ENCODE measurements around the gene BNIP3. TPM values are rescaled to one million over a fixed set of nuclear protein-coding genes. Genes with fewer than 3 reads are reported as not detected.

The BNIP3 gene
- total and polyA plus RNA-seq, 2 of the 8 experiments (the other 6 are each of a cell fraction or from before 2014, with no cell fraction given), result 25.8 to 58.9 TPM

- Histone ChIP-seq H2BK12ac (ENCODE audit: low read depth, low read length) (no peak overlapping the region), H4K5ac (ENCODE audit: insufficient read length, low read depth, low read length) (no peak overlapping the region), H3K4me3 (ENCODE audit: extremely low read depth in 1 of 4, insufficient read depth in 2 of 4, low read depth in 3 of 4, low read length in 4 of 4) (peak overlapping the region in 1 of 4 experiments; percentile 71; a peak in 3 of 8 replicates), H3K4me1 (replicated peaks in 1 of 4; ENCODE audit: control insufficient read depth in 3 of 4, insufficient read depth in 4 of 4, low read length in 3 of 4) (peaks cover 12 to 16% (median 13%) of the 10 kb centered on the region in 4 experiments), H2BK15ac (ENCODE audit: low read length) (no peak overlapping the region), H3K9me3 (ENCODE audit: insufficient read depth in 2 of 2, low read depth in 1 of 2, low read length in 1 of 2) (peaks cover 0 to 2% of the 10 kb centered on the region in 2 experiments; a peak in 1 of 4 replicates), H3K4ac (replicated peaks; ENCODE audit: insufficient read length, low read depth, low read length) (no peak overlapping the region), H3K56ac (replicated peaks; ENCODE audit: insufficient read length, low read depth, low read length) (peak overlapping the region; percentile 54), H2BK20ac (ENCODE audit: low read length) (no peak overlapping the region), H2BK120ac (replicated peaks; ENCODE audit: low read depth, low read length) (no peak overlapping the region), H3K27me3 (replicated peaks in 1 of 4; ENCODE audit: control insufficient read depth in 3 of 4, extremely low read depth in 1 of 4, insufficient read depth in 3 of 4, low read length in 3 of 4) (peaks cover 8 to 29% (median 24%) of the 10 kb centered on the region in 4 experiments), H3K79me1 (ENCODE audit: low read depth, low read length) (peaks cover 17% of the 10 kb centered on the region), H3K23me2 (ENCODE audit: low read depth, low read length) (peaks cover 12% of the 10 kb centered on the region), H3K79me2 (ENCODE audit: control insufficient read depth in 1 of 2, insufficient read depth in 2 of 2, low read length in 2 of 2) (peaks cover 14 to 46% of the 10 kb centered on the region in 2 experiments; a peak in 3 of 4 replicates), H2BK5ac (ENCODE audit: low read depth, low read length) (no peak overlapping the region), H4K8ac (ENCODE audit: extremely low read depth, insufficient read depth, low read length) (no peak overlapping the region), H4K20me1 (replicated peaks in 1 of 2; ENCODE audit: control insufficient read depth in 1 of 2, insufficient read depth in 2 of 2, low read length in 2 of 2) (peaks cover 18 to 22% of the 10 kb centered on the region in 2 experiments), H3K27ac (ENCODE audit: low read depth, low read length) (no peak overlapping the region), H2AK5ac (ENCODE audit: low read depth, low read length) (no peak overlapping the region), H3K18ac (ENCODE audit: extremely low read depth, low read length) (no peak overlapping the region), H3K9ac (replicated peaks in 1 of 4; ENCODE audit: extremely low read depth in 1 of 4, low read depth in 3 of 4, low read length in 3 of 4) (no peak overlapping the region), H3K23ac (ENCODE audit: insufficient read length) (no peak overlapping the region), H3K4me2 (ENCODE audit: insufficient read depth in 1 of 2, low read depth in 2 of 2, low read length in 2 of 2) (peak overlapping the region; percentile 82 to 92), H3K36me3 (ENCODE audit: control insufficient read depth in 2 of 4, insufficient read depth in 4 of 4, low read length in 3 of 4) (peaks cover 0 to 3% (median 0%) of the 10 kb centered on the region in 4 experiments; a peak in 1 of 8 replicates), H4K91ac (replicated peaks; ENCODE audit: insufficient read length, low read length) (no peak overlapping the region), H3K14ac (ENCODE audit: insufficient read length) (no peak overlapping the region), H2AFZ (ENCODE audit: low read length) (no peak overlapping the region)
- ChIA-PET CTCF (ENCODE audit: partially characterized antibody) (interaction anchor here (0.6 to 1.6 kb wide), 6 partner anchors 19 to 163 kb away, joined by 3 to 9 read pairs (median 4); no protein-coding TSS in a partner anchor), POLR2A (ENCODE audit: partially characterized antibody) (interaction anchor here (1.1 to 1.6 kb wide), 3 partner anchors 19 to 43 kb away, joined by 3 to 6 read pairs (median 4); no protein-coding TSS in a partner anchor)
- DNase-seq (ENCODE audit: low read depth in 1 of 2, low spot score in 2 of 2) (no peak), FAIRE-seq (no peak)
- TF ChIP-seq BACH1 (IDR thresholded peaks at IDR 0.05; ENCODE audit: low read length) (no peak), TAF7 (optimal IDR thresholded peaks at IDR 0.05; ENCODE audit: borderline replicate concordance, low read depth, low read length) (no peak), POLR2A (IDR thresholded peaks at IDR 0.05; ENCODE audit: control extremely low read depth in 1 of 2, low read depth in 2 of 2, low read length in 2 of 2) (no peak), POU5F1 (IDR thresholded peaks at IDR 0.05; ENCODE audit: low read depth, low read length) (no peak), HDAC6 (IDR thresholded peaks at IDR 0.05; ENCODE audit: low read depth, low read length) (no peak)
- WGBS, 2 experiments (ENCODE audit: extremely low coverage in 1 of 2, insufficient coverage in 1 of 2, insufficient read length in 1 of 2, insufficient replicate concordance in 2 of 2, low coverage in 1 of 2, low lambda C conversion rate in 2 of 2, missing lambda C conversion rate in 1 of 2), result 88% methylated on average over 8 of the region's 8 CpGs; no CpG with 5 or more reads in 1 of the 2 experiments
Measured at GRCh38 chr10:131980321-131980720, 1.4 kb downstream of the BNIP3 start.
